Endodermal cell (in vitro differentiated cells): ENCODE data around the gene IL15. TPM values are rescaled to one million over a fixed set of nuclear protein-coding genes. Genes with fewer than 3 reads are reported as not detected.

Experiments
- DNase-seq: peaks from one replicate; pipeline ENCODE4 v3.0.0-alpha.2; 2017
- H3K27ac ChIP-seq: 2 replicates; pipeline ENCODE4 v1.5.1; 2013; ENCODE audit warnings: mild to moderate bottlenecking, low read depth, low read length, moderate library complexity
- H3K27me3 ChIP-seq: 2 replicates; pipeline ENCODE4 v1.6.1; 2013; ENCODE audit warnings: mild to moderate bottlenecking, low read length, moderate library complexity; ENCODE audit not compliant: insufficient read depth, control insufficient read depth, poor library complexity, severe bottlenecking
- H3K36me3 ChIP-seq: 2 replicates; pipeline ENCODE4 v1.7.0; 2013; ENCODE audit warnings: mild to moderate bottlenecking, low read length, moderate library complexity; ENCODE audit not compliant: control insufficient read depth, insufficient read depth
- H3K4me1 ChIP-seq: one replicate; pipeline ENCODE4 v1.7.0; 2013; ENCODE audit warnings: low read length; ENCODE audit not compliant: control insufficient read depth, insufficient read depth
- H3K4me3 ChIP-seq: 2 replicates; pipeline ENCODE4 v1.5.1; 2013; ENCODE audit warnings: mild to moderate bottlenecking, low read length, moderate library complexity
- H3K9ac ChIP-seq: 2 replicates; pipeline ENCODE4 v1.6.1; 2013; ENCODE audit warnings: mild to moderate bottlenecking, low read length, moderate library complexity; ENCODE audit not compliant: poor library complexity, severe bottlenecking; ENCODE audit errors: extremely low read depth
- H3K9me3 ChIP-seq: 2 replicates; pipeline ENCODE4 v1.6.1; 2013; ENCODE audit warnings: mild to moderate bottlenecking, low read length, moderate library complexity; ENCODE audit not compliant: control insufficient read depth
- H3K27ac Mint-ChIP-seq: 2 replicates; pipeline ENCODE4 v1.8.0; 2020; ENCODE audit warnings: mixed read lengths
- H3K27me3 Mint-ChIP-seq: 2 replicates; pipeline ENCODE4 v1.8.0; 2021; ENCODE audit warnings: mild to moderate bottlenecking, mixed read lengths; ENCODE audit not compliant: insufficient read depth
- H3K36me3 Mint-ChIP-seq: 2 replicates; pipeline ENCODE4 v1.8.0; 2020; ENCODE audit warnings: low read depth, mixed read lengths
- H3K4me1 Mint-ChIP-seq: 2 replicates; pipeline ENCODE4 v1.8.0; 2020; ENCODE audit warnings: mixed read lengths
- H3K4me3 Mint-ChIP-seq: 2 replicates; pipeline ENCODE4 v1.8.0; 2020; ENCODE audit warnings: mild to moderate bottlenecking, moderate library complexity, mixed read lengths
- H3K9me3 Mint-ChIP-seq: 2 replicates; pipeline ENCODE4 v1.8.0; 2020; ENCODE audit warnings: mild to moderate bottlenecking, mixed read lengths
- WGBS, 2 experiments: methylation state at CpG; one replicate each; pipeline versions ENCODE4 v1.1.5 to v1.1.7; 2013; ENCODE audit warnings: missing lambda C conversion rate in 2 of 2, mixed read lengths in 1 of 2; ENCODE audit not compliant: insufficient coverage in 1 of 2, insufficient read length in 1 of 2; 5-methylcytosine and 5-hydroxymethylcytosine counted together
- total RNA-seq, 2 donors: library from RNA; stranded (reverse); fragmentation: NEBNext Ultra II Directional in 1 of 2; extraction: Animal tissue kit (Norgen Biotek cat#: 25700) in 1 of 2; gene quantifications; 2 replicates in 1 of 2; 3 replicates in 1 of 2; pipeline ENCODE4 v1.2.1, GENCODE V29; 2021
- TF ChIP-seq, protein P1 (sequence below): fragments of 200-600 bp; sonication (generic); conservative IDR thresholded peaks from 2 replicates; pipeline ENCODE4 v1.5.0; 2021; ENCODE audit warnings: antibody characterized with exemption, mild to moderate bottlenecking

The IL15 gene
- total RNA-seq, 2 donors from 2014 or later, result 0.42 TPM

- H3K4me3 ChIP-seq, result no peak overlapping the region
- no peaks in the 10 kb centered on the region for H3K36me3 ChIP-seq
- H3K27me3 ChIP-seq, result no peaks in the 10 kb centered on the region
- H3K9me3 ChIP-seq, result peaks cover 7% of the 10 kb centered on the region
- TF ChIP-seq, protein P1, sequence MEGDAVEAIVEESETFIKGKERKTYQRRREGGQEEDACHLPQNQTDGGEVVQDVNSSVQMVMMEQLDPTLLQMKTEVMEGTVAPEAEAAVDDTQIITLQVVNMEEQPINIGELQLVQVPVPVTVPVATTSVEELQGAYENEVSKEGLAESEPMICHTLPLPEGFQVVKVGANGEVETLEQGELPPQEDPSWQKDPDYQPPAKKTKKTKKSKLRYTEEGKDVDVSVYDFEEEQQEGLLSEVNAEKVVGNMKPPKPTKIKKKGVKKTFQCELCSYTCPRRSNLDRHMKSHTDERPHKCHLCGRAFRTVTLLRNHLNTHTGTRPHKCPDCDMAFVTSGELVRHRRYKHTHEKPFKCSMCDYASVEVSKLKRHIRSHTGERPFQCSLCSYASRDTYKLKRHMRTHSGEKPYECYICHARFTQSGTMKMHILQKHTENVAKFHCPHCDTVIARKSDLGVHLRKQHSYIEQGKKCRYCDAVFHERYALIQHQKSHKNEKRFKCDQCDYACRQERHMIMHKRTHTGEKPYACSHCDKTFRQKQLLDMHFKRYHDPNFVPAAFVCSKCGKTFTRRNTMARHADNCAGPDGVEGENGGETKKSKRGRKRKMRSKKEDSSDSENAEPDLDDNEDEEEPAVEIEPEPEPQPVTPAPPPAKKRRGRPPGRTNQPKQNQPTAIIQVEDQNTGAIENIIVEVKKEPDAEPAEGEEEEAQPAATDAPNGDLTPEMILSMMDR, result no peak
- no peaks in the 10 kb centered on the region for H3K36me3 Mint-ChIP-seq
- no peak overlapping the region for H3K27ac Mint-ChIP-seq
- no peak overlapping the region for H3K4me3 Mint-ChIP-seq
- peaks cover 2% of the 10 kb centered on the region for H3K9me3 Mint-ChIP-seq
- no peak overlapping the region for H3K9ac ChIP-seq
- H3K27me3 Mint-ChIP-seq, result no peaks in the 10 kb centered on the region
- WGBS, 2 experiments, result 73 to 75% methylated on average over 2 to 4 of the region's 4 CpGs
- H3K27ac ChIP-seq, result no peak overlapping the region
- DNase-seq, result no peak
- H3K4me1 ChIP-seq, result peaks cover 3% of the 10 kb centered on the region
- H3K4me1 Mint-ChIP-seq, result no peaks in the 10 kb centered on the region
Measured at GRCh38 chr4:141768954-141769353, 132.6 kb downstream of the IL15 start.

GRCh38 chr4:141771889-141772830 lies 135.8 kb downstream of the IL15 start:
- Histone ChIP-seq H3K4me3 (no peak overlapping the region), H3K27me3 (no peaks in the 10 kb centered on the region), H3K9me3 (no peaks in the 10 kb centered on the region), H3K4me1 (peaks cover 3% of the 10 kb centered on the region), H3K27ac (no peak overlapping the region), H3K36me3 (no peaks in the 10 kb centered on the region), H3K9ac (no peak overlapping the region)
- Mint-ChIP-seq H3K36me3 (no peaks in the 10 kb centered on the region), H3K4me1 (no peaks in the 10 kb centered on the region), H3K27me3 (no peaks in the 10 kb centered on the region), H3K9me3 (peaks cover 2% of the 10 kb centered on the region), H3K4me3 (no peak overlapping the region), H3K27ac (no peak overlapping the region)
- TF ChIP-seq, protein P1, result no peak
- DNase-seq, result no peak
- 87 to 92% methylated on average over 3 to 6 of the region's 10 CpGs for WGBS, 2 experiments

DNA sequence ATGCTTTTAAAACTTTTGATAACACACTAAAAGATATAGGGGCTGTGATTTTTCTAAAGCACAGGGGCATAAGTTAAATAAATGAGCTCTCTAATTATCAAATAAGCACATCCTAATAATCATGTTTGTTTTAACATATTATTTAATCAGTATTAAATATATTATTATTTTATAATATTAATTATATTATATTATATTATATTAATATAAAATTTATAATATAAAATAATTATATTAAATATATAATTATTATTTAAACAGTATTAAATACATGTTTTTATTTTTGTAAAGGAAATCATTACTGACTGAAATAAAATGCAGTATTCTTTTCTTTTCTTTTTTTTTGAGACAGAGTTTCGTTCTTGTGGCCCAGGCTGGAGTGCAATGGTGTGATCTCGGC lies 136.5 kb downstream of the IL15 start:
- no peak for DNase-seq
- Mint-ChIP-seq H3K27me3 (no peaks in the 10 kb centered on the region), H3K4me1 (no peaks in the 10 kb centered on the region), H3K9me3 (peaks cover 2% of the 10 kb centered on the region), H3K27ac (no peak overlapping the region), H3K4me3 (no peak overlapping the region), H3K36me3 (no peaks in the 10 kb centered on the region)
- no peaks in the 10 kb centered on the region for H3K36me3 ChIP-seq
- WGBS, 2 experiments, result 96% methylated on average over 2 of the region's 2 CpGs; no CpG with 5 or more reads in 1 of the 2 experiments
- no peak overlapping the region for H3K4me3 ChIP-seq
- H3K9me3 ChIP-seq, result no peaks in the 10 kb centered on the region
- TF ChIP-seq, protein P1, result no peak
- no peak overlapping the region for H3K27ac ChIP-seq
- no peaks in the 10 kb centered on the region for H3K4me1 ChIP-seq
- H3K27me3 ChIP-seq, result no peaks in the 10 kb centered on the region
- H3K9ac ChIP-seq, result no peak overlapping the region
